OCI-LY7 (cell line): ENCODE data around the gene NEB. TPM values are rescaled to one million over a fixed set of nuclear protein-coding genes. Genes with fewer than 3 reads are reported as not detected.
A peak's percentile ranks its signal among the peaks of the same experiment; 100 is the strongest.

Source experiments
- BruUV-seq: library from RNA; stranded (reverse); fragments of 400-500 nt; replicated peaks from 2 replicates; lab custom pipeline; 2021; lab: Mats Ljungman, UMichigan
- CTCF ChIA-PET: fragments of 300-600 bp; sonication (Branson Sonifier 250); formaldehyde crosslinking; loops from one replicate; lab custom pipeline; 2022; ENCODE audit warnings: antibody characterized with exemption; ENCODE audit not compliant: unreplicated experiment; lab: Charles Lee
- POLR2A ChIA-PET: fragments of 300-600 bp; sonication (Branson Sonifier 250); formaldehyde crosslinking; loops from one replicate; lab custom pipeline; 2022; ENCODE audit warnings: antibody characterized with exemption; lab: Charles Lee
- DNase-seq: peaks from one replicate; pipeline ENCODE4 v3.0.0-alpha.2; 2015; ENCODE audit warnings: low spot score
- H2AFZ ChIP-seq: fragments of 200-600 bp; sonication (generic), shearing (Covaris generic); 2 replicates; pipeline ENCODE4 v1.6.1; 2014; ENCODE audit warnings: mild to moderate bottlenecking, antibody characterized with exemption, low read length, moderate library complexity
- H3K27ac ChIP-seq: fragments of 200-600 bp; sonication (generic); 2 replicates; pipeline ENCODE4 v1.5.1; 2014; ENCODE audit warnings: mixed run types, low read depth, mild to moderate bottlenecking, moderate library complexity, low read length, inconsistent platforms; ENCODE audit not compliant: poor library complexity, severe bottlenecking
- H3K36me3 ChIP-seq: fragments of 200-600 bp; sonication (generic); 2 replicates; pipeline ENCODE4 v1.6.1; 2014; ENCODE audit warnings: mild to moderate bottlenecking, antibody characterized with exemption, low read length, moderate library complexity, mixed read lengths; ENCODE audit not compliant: insufficient read depth
- H3K4me1 ChIP-seq: fragments of 200-600 bp; sonication (generic); 2 replicates; pipeline ENCODE4 v1.5.1; 2014; ENCODE audit warnings: mild to moderate bottlenecking, low read length; ENCODE audit not compliant: insufficient read depth, poor library complexity, severe bottlenecking
- H3K4me2 ChIP-seq: fragments of 200-600 bp; sonication (generic); 2 replicates; pipeline ENCODE4 v1.6.1; 2014; ENCODE audit warnings: mild to moderate bottlenecking, low read length
- H3K4me3 ChIP-seq: fragments of 200-600 bp; sonication (generic); 2 replicates; pipeline ENCODE4 v1.5.1; 2014; ENCODE audit warnings: mild to moderate bottlenecking, low read depth, low read length; ENCODE audit not compliant: poor library complexity, severe bottlenecking
- H3K79me2 ChIP-seq: fragments of 200-600 bp; sonication (generic); 2 replicates; pipeline ENCODE4 v1.6.1; 2016; ENCODE audit warnings: low read depth, mild to moderate bottlenecking, low read length, moderate library complexity, mixed read lengths; ENCODE audit not compliant: insufficient read depth
- H3K9me2 ChIP-seq: fragments of 200-600 bp; sonication (generic); 2 replicates; pipeline ENCODE4 v1.6.1; 2016; ENCODE audit warnings: mild to moderate bottlenecking, low read length, mixed read lengths; ENCODE audit not compliant: insufficient read depth
- H3K9me3 ChIP-seq: fragments of 200-600 bp; sonication (generic); 2 replicates; pipeline ENCODE4 v1.6.1; 2014; ENCODE audit warnings: mild to moderate bottlenecking, mixed run types, low read length, mixed read lengths
- H4K20me1 ChIP-seq: fragments of 200-600 bp; sonication (generic); 2 replicates; pipeline ENCODE4 v1.6.1; 2014; ENCODE audit warnings: mild to moderate bottlenecking, antibody characterized with exemption, low read length, moderate library complexity, mixed read lengths; ENCODE audit not compliant: insufficient read depth
- CTCF ChIP-seq: fragments of 200-600 bp; sonication (generic); conservative IDR thresholded peaks from 2 replicates; pipeline ENCODE4 v1.5.1; 2014; ENCODE audit warnings: mild to moderate bottlenecking, antibody characterized with exemption, low read length, moderate library complexity, mixed read lengths
- EZH2phosphoT487 ChIP-seq: fragments of 200-600 bp; sonication (generic); IDR thresholded peaks from 2 replicates; pipeline ENCODE4 v1.6.1; 2018; ENCODE audit warnings: low read depth, borderline replicate concordance, mild to moderate bottlenecking, mixed run types, antibody characterized with exemption, low read length, moderate library complexity, mixed read lengths
- intact Hi-C: fragments of 100-400 bp; cut with micrococcal nuclease; formaldehyde crosslinking; loops from one replicate; pipeline ENCODE4 v1.10.0; 2022; ENCODE audit not compliant: unreplicated experiment
- total RNA-seq, 2 experiments: library from RNA; depleted of rRNA in 1 of 2; stranded (reverse); fragments of >200 nt in 1 of 2; shearing (Covaris generic) in 1 of 2; gene quantifications; 2 replicates each; pipeline ENCODE4 v1.2.3, GENCODE V29; 2014 to 2022

NEB gene
- total RNA-seq, 2 experiments from 2014 or later = 0.04 to 0.38 TPM

GRCh38 chr2:151775057-151775740 lies 40.9 kb upstream of the NEB start:
- Histone ChIP-seq H3K9me2 (no peaks in the 10 kb centered on the region), H3K36me3 (peaks cover 18% of the 10 kb centered on the region), H3K4me1 (peaks cover 45% of the 10 kb centered on the region), H3K9me3 (0 out of 2 replicates have a peak, but pooled peaks cover 4% of the 10 kb centered on the region), H3K79me2 (no peaks in the 10 kb centered on the region), H4K20me1 (no peaks in the 10 kb centered on the region), H3K4me3 (no peak overlapping the region), H2AFZ (peak overlapping the region; percentile 21; the same call in 1 of the 2 replicates), H3K27ac (no peak overlapping the region), H3K4me2 (peak overlapping the region; percentile 36)
- no peak for DNase-seq
- intact Hi-C loops = no loop called here
- no peak for TF ChIP-seq CTCF
- no peak for TF ChIP-seq EZH2phosphoT487
- ChIA-PET CTCF (no interaction called here), POLR2A (no interaction called here)
- no TSS peak for BruUV-seq

- TF ChIP-seq EZH2phosphoT487 (no peak), CTCF (no peak)
- DNase-seq = peak; percentile 18
- Histone ChIP-seq H3K79me2 (no peaks in the 10 kb centered on the region), H3K9me2 (no peaks in the 10 kb centered on the region), H2AFZ (peak overlapping the region; percentile 21; the same call in 1 of the 2 replicates), H3K9me3 (0 out of 2 replicates have a peak, but pooled peaks cover 4% of the 10 kb centered on the region), H3K4me3 (no peak overlapping the region), H3K27ac (no peak overlapping the region), H3K4me1 (peaks cover 45% of the 10 kb centered on the region), H4K20me1 (no peaks in the 10 kb centered on the region), H3K4me2 (peak overlapping the region; percentile 36; the same call in 1 of the 2 replicates), H3K36me3 (peaks cover 21% of the 10 kb centered on the region)
- intact Hi-C loops = no loop called here
- ChIA-PET CTCF (no interaction called here), POLR2A (interaction anchor here (0.7 to 1.2 kb wide), 2 partner anchors 54 to 331 kb away, joined by 3 read pairs; partner anchors contain the start of gene ARL5A)
- BruUV-seq = no TSS peak
Observed at GRCh38 chr2:151774506-151774905, 40.2 kb upstream of the NEB start.
